GM19099 (cell line): ENCODE measurements around the gene TLL1.

Experiments used
- POLR2A ChIP-seq: IDR thresholded peaks from 3 replicates; pipeline ENCODE4 v1.6.1; 2011; ENCODE audit warnings: low read depth; ENCODE audit not compliant: insufficient read length; ENCODE audit errors: extremely low read depth

The TLL1 gene

DNA sequence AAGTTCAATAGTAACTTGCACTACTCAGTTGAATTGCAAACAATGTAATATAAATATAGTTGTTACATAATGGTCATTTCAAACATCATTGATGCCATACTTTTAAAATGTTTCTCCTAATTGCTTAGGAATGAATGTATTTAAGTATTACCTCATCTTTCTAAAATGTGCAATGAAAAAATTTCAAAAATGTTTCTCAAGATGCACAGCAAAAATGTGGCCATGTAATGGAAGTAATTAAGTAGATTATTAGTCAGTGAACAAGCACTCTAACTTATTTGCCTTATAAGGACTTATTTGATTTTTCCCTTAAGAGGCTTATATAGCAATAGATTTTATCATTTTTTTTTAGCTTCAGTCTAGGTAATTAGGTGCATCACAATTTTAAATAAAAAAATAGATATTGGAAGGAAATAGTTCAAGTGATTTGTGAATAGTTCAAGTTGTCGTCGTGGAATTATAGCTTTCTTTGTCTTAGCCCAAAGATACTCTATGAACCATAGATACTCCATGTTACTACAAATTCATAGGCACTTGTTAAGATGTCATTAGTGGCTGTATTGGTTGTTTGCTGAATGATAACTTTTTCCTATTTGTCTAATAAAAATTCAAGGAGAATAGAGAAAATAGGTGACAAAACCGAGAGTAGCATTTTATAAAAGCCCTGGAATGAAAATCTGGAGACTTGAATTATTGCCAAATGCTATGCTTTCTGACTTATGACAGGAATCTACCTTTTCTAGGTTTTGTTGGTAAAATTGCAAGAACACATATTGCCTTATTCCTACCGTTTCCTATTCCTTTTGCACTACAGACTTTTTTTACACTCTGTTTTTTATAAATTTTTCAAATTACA lies 118.5 kb downstream of the TLL1 start:
- TF ChIP-seq POLR2A = no peak

DNA sequence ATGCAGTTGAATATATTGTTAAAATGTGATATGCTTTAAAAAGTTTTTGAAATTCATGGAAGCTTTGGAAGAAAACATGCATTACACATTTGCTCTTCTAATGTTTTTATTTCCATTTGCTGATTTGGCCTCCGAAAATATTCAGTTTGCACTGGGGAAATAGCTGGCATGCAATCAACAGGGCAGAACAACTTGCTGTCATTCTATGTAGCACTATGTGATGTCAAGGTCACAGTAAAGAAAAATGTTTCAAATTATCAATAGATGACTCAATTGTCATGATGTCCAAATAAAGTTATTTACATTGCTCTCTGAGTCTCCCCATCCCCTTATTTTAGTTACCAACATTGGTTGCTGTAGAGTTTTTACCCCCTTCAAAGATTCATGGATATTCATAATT lies 119.2 kb downstream of the TLL1 start:
- no peak for TF ChIP-seq POLR2A

DNA sequence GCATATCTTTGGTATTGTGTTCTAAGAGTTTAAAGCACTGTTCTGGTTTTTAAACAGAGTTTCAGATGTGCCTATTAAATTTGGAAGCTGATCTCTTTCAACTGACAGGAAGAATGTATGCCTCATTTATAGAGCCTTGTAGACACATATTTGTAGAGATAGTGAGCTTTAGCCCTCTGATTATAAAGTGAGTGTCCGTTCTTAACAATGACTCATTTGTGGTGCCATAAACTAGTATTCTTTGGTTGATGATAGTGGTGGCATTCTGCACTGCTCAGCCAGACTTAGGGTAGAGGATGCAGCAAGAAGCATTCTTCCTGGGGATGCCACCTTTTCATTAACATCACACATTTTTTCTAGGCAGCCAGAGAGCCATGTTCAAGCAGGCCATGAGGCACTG lies 121.7 kb downstream of the TLL1 start:
- TF ChIP-seq POLR2A = no peak

DNA sequence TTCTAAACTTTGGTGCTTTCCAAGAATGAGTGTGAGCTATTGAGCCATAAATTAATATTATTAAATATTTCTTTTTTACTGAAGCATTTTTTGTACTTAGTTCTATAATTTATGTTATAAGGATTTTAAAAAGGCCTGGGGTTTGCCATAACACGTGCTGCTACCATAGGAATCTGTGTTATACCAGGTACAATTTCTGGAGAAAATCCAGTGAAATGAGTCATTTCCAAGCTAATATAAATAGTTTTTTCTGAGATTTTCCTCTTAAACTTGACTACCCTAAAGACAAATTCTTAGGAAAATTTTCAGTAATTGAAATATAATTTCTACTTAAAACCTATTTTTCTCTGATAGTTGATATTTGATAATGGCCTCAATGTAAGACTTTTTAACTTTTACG lies 130.8 kb downstream of the TLL1 start:
- no peak for TF ChIP-seq POLR2A

DNA sequence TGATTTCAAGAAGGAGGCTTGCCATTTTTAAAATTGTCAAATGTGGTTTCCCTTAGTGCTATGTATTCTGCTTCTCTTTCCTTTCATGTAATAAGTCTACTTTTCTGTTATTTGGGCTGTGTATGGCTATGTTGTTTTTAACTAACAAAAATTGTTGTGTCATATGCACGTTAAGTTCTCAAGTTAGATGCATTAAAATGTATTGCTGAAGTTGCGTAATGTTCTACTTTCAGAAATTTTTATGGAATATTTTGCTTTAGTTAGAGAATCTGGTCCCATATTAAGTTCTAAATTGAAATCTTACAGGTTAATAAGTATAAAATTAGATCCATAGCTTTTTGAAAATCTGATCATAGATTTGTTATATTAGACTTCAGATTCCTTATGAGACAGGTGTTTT lies 133.2 kb downstream of the TLL1 start:
- no peak for TF ChIP-seq POLR2A

DNA sequence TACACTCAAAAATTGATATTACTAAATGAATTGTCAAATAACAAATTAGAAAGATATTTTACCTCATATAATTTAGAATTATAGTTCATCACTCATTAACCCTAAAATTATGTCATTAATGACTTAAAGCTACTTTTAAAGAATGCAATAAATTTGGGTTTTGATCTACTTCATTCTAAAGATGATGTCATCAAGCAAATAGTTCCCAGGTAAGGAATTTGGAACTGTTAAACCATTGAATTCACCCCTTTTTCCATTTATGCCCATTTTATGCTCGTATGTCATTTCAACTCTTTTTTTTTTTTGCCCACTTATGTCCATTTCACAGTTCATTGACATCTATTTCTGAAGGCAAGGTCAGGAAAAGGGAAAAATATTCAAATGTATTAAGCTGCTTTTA lies 135.5 kb downstream of the TLL1 start:
- TF ChIP-seq POLR2A = no peak

DNA sequence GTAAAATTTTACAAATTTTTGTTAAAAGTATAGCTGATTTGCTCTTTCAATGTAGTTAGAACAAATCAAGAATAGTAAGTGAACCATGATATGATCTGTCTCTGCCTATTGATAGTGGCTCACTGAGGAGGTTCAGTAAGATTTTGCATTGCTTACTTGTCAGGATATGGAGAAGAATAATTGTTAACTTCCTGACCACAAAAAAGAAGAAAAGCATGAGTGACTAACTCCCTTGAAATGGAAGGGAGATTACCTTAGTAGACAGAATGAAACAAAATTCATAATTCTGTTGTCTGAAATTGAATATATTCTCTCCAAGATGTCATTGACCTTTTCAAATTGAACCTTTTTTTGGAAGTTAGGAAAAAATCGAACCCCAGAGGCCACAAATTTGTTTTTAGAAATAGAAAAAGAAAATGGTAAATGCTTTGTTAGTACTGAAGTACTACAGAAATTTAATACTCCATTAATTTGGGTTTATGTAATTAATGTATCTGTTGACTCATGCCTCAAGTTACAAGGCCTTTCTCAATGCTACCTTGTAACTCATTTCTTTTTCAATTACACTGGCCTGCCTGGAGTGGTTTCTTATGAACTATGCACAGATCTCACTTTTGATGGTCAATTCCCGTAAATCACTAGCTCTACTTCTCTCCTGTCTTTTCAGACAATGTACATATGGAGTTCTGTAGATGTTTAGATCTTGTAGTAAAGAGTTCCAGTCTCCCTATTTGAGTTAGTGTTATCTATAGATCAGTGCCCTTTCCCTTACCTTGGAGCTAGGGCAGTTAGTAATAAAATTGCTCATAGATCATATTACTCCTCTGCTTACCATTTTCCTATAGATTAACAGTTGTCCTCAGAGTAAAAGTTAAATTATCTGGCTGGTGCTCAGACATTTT lies 139.3 kb downstream of the TLL1 start:
- TF ChIP-seq POLR2A = no peak

DNA sequence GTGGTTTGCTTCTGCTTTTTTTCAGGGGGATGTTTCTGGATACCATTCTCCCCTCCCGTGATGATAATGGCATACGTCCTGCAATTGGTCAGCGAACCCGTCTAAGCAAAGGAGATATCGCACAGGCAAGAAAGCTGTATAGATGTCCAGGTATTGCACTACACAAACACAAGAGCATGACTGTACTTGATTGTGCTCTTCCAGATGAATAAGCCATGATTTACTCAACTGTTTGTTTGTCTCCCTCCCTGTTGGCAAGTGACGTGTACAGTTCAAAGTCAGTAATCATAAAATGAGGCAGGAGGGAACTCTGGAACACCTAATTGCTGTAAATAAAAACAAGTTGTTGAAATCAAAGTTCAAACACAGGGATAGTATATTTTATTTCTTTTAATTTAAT lies 141.4 kb downstream of the TLL1 start:
- TF ChIP-seq POLR2A = no peak

DNA sequence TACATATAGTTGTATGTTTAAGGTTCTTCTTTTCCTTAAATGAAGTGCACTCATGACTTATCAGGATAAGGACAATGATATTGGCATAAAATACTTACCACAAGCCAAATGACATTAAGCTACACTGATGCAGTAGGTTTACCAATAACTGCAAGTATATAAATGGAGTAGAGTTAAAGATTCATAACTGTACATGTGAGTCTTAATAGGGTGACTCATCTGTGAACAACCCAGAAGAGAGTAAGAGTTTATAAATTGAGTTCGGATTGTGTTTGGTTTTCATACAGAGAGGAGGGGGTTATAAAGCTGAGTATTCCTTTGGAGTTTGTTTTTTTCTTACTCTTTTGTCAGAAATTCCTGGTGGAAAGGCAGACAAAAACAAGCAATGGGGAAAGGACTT lies 144.8 kb downstream of the TLL1 start:
- TF ChIP-seq POLR2A = no peak

DNA sequence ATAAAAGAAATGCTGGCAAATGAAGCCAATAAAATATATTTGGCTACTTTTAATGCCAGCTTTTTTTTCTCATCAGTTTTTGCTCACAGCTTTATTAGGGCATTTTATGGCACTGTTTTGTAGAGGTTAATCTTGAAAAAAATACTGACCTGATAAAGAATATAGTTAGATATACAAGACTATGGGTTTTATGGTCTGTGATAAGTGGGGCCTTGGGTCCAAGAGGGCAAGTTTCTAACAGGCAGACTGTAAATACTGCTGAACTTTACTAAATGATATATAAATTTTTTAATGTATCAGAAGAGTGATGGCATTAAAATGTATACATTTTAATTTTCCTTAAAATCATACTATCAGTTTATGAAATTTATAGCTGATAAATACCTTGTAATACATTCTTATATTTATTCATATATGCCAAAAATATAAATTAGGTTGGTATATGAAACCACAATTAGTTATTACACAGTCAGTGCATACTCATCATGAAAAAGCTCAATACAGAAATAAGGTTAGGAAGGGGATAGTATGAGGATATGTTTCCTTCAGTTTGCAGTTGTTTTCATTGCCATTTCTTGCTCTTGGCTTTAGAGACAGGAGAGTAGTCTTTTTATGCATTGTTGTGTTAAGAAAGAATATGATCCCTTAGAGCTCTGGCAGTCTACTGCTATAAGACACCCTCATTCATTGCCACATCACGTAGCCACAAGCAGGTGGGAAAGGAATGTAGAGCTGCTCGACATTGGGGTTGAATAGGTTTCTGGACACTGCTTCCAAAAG lies 146.6 kb downstream of the TLL1 start:
- no peak for TF ChIP-seq POLR2A

DNA sequence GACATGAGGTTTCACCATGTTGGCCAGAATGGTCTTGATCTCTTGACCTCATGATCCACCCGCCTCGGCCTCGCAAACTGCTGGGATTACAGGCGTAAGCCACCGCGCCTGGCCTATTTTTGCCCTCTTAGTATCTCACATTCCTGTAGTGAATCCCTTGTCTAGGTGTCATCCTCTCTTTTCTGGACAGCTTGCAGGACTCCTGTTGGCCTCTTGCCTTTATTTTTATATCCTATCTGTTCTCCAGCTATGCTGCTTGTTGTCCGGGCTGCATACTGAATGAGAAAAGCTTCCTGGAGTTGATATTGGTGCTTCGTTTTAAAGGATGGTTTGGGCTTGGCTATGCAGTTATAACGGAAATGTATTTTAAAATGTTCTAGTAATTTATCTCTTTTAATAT lies 148.6 kb downstream of the TLL1 start:
- TF ChIP-seq POLR2A = no peak

DNA sequence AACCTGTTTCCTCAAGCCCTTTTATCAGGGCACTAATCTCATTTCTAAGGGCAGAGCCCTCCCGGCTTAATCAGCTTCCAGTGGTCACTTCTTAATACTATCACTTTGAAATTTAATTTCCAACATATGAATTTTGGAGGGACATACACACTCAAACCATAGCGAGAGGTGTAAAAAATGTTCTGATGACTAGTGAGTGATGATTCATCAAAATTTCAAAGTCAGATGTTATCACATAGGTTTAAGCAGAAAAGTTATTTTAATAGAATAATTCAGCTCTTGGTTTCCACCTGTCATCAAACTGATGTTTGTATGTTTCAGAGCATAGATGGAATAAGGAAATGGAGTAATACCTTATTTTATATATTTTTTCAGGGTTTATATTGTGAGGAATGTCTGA lies 161.9 kb downstream of the TLL1 start:
- no peak for TF ChIP-seq POLR2A

DNA sequence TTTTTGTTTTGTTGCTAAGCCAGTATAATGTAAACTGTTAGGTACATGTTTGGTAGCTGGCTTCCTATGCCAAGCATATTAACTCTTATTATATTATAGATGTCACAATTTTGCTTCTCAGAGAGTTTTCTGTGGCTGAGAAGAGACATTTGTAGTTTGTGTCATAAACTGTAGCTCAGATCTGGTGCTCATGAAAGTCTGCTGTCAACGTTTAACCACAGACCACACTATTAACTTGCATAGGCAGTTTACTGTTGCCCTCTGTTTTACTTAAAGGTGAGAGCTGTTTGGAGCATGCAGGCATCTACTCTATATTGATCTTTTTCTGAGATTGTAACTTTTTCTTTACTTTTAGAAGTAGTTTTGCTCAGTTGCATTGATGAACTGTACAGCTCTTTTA lies 166.8 kb downstream of the TLL1 start:
- TF ChIP-seq POLR2A = no peak

DNA sequence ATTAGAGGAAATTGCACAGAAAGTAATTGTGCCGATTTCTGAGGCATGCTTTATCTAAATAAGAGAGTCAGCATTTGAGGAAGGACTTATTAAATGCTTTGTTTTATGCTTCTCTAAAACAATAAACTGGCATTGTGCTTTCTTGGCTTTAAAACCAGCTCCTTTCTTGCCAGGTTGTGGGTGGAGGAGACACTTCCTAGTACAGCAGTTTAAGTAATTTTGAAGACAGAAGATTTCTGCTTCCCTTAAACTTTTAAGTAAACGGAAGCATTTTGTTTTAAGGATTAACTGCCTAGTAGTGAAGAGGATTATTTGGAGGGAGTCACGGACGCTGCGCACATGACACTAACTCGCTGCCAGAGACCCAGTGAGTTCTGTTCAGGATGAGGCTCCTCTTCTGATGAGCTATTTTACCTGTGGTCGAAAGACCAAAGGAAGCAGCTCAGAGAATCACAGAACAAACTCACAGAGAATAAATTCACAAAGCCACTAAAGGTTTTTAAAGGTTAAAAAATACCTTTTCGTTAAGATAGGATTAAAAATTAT lies 169.5 kb downstream of the TLL1 start:
- TF ChIP-seq POLR2A = no peak

DNA sequence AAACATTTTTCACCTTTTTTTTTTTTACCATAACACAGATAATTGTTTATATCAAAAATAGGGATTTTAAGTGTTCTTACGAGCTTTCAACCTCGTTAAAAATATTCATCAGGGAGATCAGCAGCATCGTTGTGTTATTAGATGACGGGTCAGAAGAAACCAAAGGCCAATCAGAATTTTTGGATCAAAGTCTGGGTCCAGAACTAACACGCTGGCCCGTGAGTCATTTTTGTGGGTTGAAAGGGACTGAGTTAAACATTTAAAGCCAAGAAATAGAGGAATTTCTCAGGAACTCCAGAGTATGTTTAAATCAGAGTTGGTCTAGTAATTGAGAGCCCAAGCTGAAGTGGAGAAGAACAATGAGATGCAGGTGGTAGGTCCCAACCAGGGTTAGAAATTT lies 170.8 kb downstream of the TLL1 start:
- TF ChIP-seq POLR2A = no peak
